ENCODE data around the gene SWSAP1. TPM values are rescaled to one million over a fixed set of nuclear protein-coding genes. Genes with fewer than 3 reads are reported as not detected.

SWSAP1 gene
- total and polyA plus RNA-seq, 2 of the 8 experiments (the other 6 are each of a cell fraction or from before 2014, with no cell fraction given) = 3.1 to 5.2 TPM

DNA sequence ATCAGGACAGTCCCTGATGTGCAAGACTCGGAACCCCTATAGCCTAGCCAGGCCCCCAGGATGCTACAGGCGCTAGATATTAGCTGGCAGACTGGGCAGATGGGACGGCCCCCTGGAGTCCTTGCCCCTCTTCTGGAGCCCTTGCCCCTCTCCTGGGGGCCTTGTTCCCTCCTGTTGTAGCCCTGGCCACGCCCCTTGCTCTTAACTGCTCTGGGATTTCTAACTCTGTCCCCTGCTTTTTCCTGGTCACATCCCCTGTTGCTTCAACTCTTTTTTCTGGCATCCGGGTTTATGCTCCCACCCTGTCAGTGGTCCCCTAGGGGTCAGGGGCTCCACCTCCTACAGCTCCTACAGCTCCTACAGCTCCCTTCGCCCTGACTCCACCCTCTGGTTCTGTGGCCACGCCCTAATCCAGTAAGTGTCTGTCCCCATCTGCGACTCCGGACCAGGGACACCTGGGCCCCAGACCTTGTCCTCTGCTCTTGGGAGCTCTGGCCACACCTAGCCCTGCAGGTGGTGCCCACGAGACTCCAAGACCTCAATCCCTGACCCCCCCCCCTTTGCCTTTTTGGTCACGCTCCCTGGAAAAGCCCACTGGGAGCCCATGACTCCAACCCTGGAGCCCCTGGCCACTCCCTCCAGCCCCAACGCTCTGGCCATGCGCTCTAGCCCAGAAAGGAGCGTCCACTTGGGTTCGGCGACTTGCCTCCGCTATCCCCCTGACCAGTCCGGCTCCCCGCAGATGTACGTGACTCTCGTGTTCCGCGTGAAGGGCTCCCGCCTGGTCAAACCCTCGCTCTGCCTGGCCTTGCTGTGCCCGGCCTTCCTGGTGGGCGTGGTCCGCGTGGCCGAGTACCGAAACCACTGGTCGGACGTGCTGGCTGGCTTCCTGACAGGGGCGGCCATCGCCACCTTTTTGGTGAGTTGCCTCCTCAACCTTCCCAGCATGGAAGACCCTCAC lies 12.4 kb upstream of the SWSAP1 start (continued):
- TF ChIP-seq RAD21 (IDR thresholded peaks at IDR 0.05 in 1 of 2, conservative IDR thresholded peaks at IDR 0.05 in 1 of 2; ENCODE audit: low read depth in 2 of 2, low read length in 2 of 2) (no peak), TAF1 (IDR thresholded peaks at IDR 0.05; ENCODE audit: low read depth, low read length) (no peak)
